Astrocyte (in vitro differentiated cells and primary cell): ENCODE results near the gene ZNF430. TPM values are rescaled to one million over a fixed set of nuclear protein-coding genes. Genes with fewer than 3 reads are reported as not detected.
A peak's percentile ranks its signal among the peaks of the same experiment; 100 is the strongest.

Experiments
- DNase-seq: peaks from one replicate; pipeline ENCODE4 v3.0.0-alpha.2; 2010; ENCODE audit warnings: low read depth
- FAIRE-seq: peaks from 2 replicates; lab custom pipeline; 2011; peaks lifted over from hg19 to GRCh38; lab: Jason Lieb, UNC
- H2AFZ ChIP-seq: 2 replicates; pipeline ENCODE4 v1.6.0; 2012; ENCODE audit warnings: low read depth, low read length, inconsistent platforms
- H3K27ac ChIP-seq: 2 replicates; pipeline ENCODE4 v1.5.1; 2011; ENCODE audit warnings: low read depth, low read length, inconsistent platforms
- H3K27me3 ChIP-seq: 2 replicates; pipeline ENCODE4 v1.6.0; 2011; ENCODE audit warnings: low read length, inconsistent platforms; ENCODE audit not compliant: insufficient read depth
- H3K36me3 ChIP-seq: 2 replicates; pipeline ENCODE4 v1.5.1; 2011; ENCODE audit warnings: low read length, inconsistent platforms; ENCODE audit not compliant: insufficient read depth
- H3K4me1 ChIP-seq: 2 replicates; pipeline ENCODE4 v1.5.1; 2011; ENCODE audit warnings: low read length, inconsistent platforms; ENCODE audit not compliant: insufficient read depth
- H3K4me2 ChIP-seq: 2 replicates; pipeline ENCODE4 v1.6.0; 2012; ENCODE audit warnings: low read length, inconsistent platforms
- H3K4me3 ChIP-seq: 2 replicates; pipeline ENCODE4 v1.5.1; 2011; ENCODE audit warnings: low read depth, mild to moderate bottlenecking, low read length, inconsistent platforms; ENCODE audit not compliant: insufficient read depth
- H3K79me2 ChIP-seq: 2 replicates; pipeline ENCODE4 v1.6.0; 2012; ENCODE audit warnings: mild to moderate bottlenecking, low read length, inconsistent platforms; ENCODE audit not compliant: insufficient read depth
- H3K9ac ChIP-seq: 2 replicates; pipeline ENCODE4 v1.6.0; 2012; ENCODE audit warnings: mild to moderate bottlenecking, low read length, inconsistent platforms
- H3K9me3 ChIP-seq: 2 replicates; pipeline ENCODE4 v1.5.1; 2012; ENCODE audit warnings: low read depth, mild to moderate bottlenecking, low read length, inconsistent platforms; ENCODE audit not compliant: insufficient read depth
- H4K20me1 ChIP-seq: 2 replicates; pipeline ENCODE4 v1.6.0; 2012; ENCODE audit warnings: low read length, inconsistent platforms; ENCODE audit not compliant: insufficient read depth
- H3K27ac Mint-ChIP-seq: one replicate; pipeline ENCODE4 v1.8.0; 2021; ENCODE audit warnings: mild to moderate bottlenecking, mixed read lengths; ENCODE audit not compliant: unreplicated experiment
- H3K27me3 Mint-ChIP-seq: one replicate; pipeline ENCODE4 v1.8.0; 2021; ENCODE audit warnings: low read depth, mixed read lengths; ENCODE audit not compliant: unreplicated experiment
- H3K36me3 Mint-ChIP-seq: one replicate; pipeline ENCODE4 v1.8.0; 2021; ENCODE audit warnings: low read depth, mixed read lengths; ENCODE audit not compliant: unreplicated experiment
- H3K4me1 Mint-ChIP-seq: one replicate; pipeline ENCODE4 v1.8.0; 2021; ENCODE audit warnings: low read depth, mixed read lengths; ENCODE audit not compliant: unreplicated experiment
- H3K4me3 Mint-ChIP-seq: one replicate; pipeline ENCODE4 v1.8.0; 2021; ENCODE audit warnings: mild to moderate bottlenecking, moderate library complexity, mixed read lengths; ENCODE audit not compliant: unreplicated experiment
- H3K9me3 Mint-ChIP-seq: one replicate; pipeline ENCODE4 v1.8.0; 2021; ENCODE audit warnings: mild to moderate bottlenecking, mixed read lengths; ENCODE audit not compliant: unreplicated experiment
- CTCF ChIP-seq: IDR thresholded peaks from 2 replicates; pipeline ENCODE4 v1.5.1; 2011; ENCODE audit warnings: low read depth, mild to moderate bottlenecking, inconsistent platforms, low read length, moderate library complexity; ENCODE audit not compliant: insufficient read depth
- EZH2 ChIP-seq: IDR thresholded peaks from 2 replicates; pipeline ENCODE4 v1.6.1; 2012; ENCODE audit warnings: mild to moderate bottlenecking, low read length, inconsistent platforms; ENCODE audit not compliant: insufficient read depth
- total RNA-seq: library from RNA; stranded (reverse); gene quantifications from 2 replicates; pipeline ENCODE4 v1.2.1, GENCODE V29; 2021

ZNF430 gene
- total RNA-seq, 1 donor from 2014 or later = 15.4 TPM

GRCh38 chr19:21101521-21102242 is 81.2 kb downstream of the ZNF430 start:
- Histone ChIP-seq H3K4me3 (no peak overlapping the region), H3K36me3 (no peaks in the 10 kb centered on the region)
- no peak for TF ChIP-seq EZH2
- TF ChIP-seq CTCF = no peak

DNA sequence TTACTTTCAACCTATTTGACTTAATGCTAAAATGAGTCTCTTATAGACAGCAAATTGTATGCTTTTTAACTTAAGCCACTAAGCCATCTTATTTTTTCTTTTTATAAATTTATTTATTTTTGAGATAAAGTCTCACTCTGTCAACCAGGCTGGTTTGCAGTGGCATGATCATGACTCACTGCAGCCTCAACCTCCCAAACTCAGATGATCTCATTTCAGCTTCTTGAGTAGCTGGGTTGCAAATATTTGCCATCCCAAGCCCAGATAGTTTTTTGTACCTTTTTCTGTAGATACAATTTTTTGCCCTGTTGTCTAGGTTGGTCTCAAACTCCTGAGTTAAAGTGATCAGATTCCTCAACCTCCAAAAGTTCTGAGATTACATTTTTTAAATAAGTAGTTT is 88.7 kb downstream of the ZNF430 start:
- Histone ChIP-seq H3K27me3 (no peaks in the 10 kb centered on the region), H3K4me3 (no peak overlapping the region), H3K79me2 (no peaks in the 10 kb centered on the region), H3K4me1 (no peaks in the 10 kb centered on the region), H4K20me1 (no peaks in the 10 kb centered on the region), H3K27ac (no peak overlapping the region), H2AFZ (no peak overlapping the region), H3K36me3 (no peaks in the 10 kb centered on the region), H3K9ac (no peak overlapping the region), H3K9me3 (peaks cover 2% of the 10 kb centered on the region), H3K4me2 (no peak overlapping the region)
- peaks cover 27% of the 10 kb centered on the region for H3K36me3 Mint-ChIP-seq
- no peak for FAIRE-seq
- peak; percentile 51 for DNase-seq
- H3K27me3 Mint-ChIP-seq = no peaks in the 10 kb centered on the region
- no peak overlapping the region for H3K4me3 Mint-ChIP-seq
- peaks cover 11% of the 10 kb centered on the region for H3K4me1 Mint-ChIP-seq
- TF ChIP-seq EZH2 (no peak), CTCF (no peak)
- H3K27ac Mint-ChIP-seq = no peak overlapping the region
- peaks cover 9% of the 10 kb centered on the region for H3K9me3 Mint-ChIP-seq

More at GRCh38 chr19:21101521-21102242, 81.2 kb downstream of the ZNF430 start:
- H2AFZ ChIP-seq = no peak overlapping the region
- H3K9ac ChIP-seq = no peak overlapping the region
- H3K36me3 Mint-ChIP-seq = peaks cover 6% of the 10 kb centered on the region
- H3K4me3 Mint-ChIP-seq = no peak overlapping the region
- no peaks in the 10 kb centered on the region for H3K9me3 ChIP-seq
- H3K4me2 ChIP-seq = no peak overlapping the region
- no peak overlapping the region for H3K27ac ChIP-seq
- no peaks in the 10 kb centered on the region for H3K79me2 ChIP-seq
- H3K27me3 Mint-ChIP-seq = no peaks in the 10 kb centered on the region
- DNase-seq = peak; percentile 31
- no peaks in the 10 kb centered on the region for H3K4me1 ChIP-seq
- H4K20me1 ChIP-seq = no peaks in the 10 kb centered on the region
- no peaks in the 10 kb centered on the region for H3K9me3 Mint-ChIP-seq
- H3K27ac Mint-ChIP-seq = peak overlapping the region; percentile 8
- peaks cover 10% of the 10 kb centered on the region for H3K4me1 Mint-ChIP-seq
- no peaks in the 10 kb centered on the region for H3K27me3 ChIP-seq
- no peak for FAIRE-seq

Other genes with a start within 250 kb of the ZNF430 start
- 3.9 and 7.5 TPM in 2 replicates for gene ZNF66, start 244.4 kb upstream of the ZNF430 start, total RNA-seq
- 14.7 and 15.3 TPM in 2 replicates for gene ZNF85, start 97.4 kb upstream of the ZNF430 start, total RNA-seq
- 17.6 and 22.6 TPM in 2 replicates for gene ZNF714, start 61.5 kb downstream of the ZNF430 start, total RNA-seq
- 22.7 and 29.4 TPM in 2 replicates for gene ZNF431, start 121.4 kb downstream of the ZNF430 start, total RNA-seq